MCF 10A (cell line): ENCODE measurements around the gene CLSTN2. TPM values are rescaled to one million over a fixed set of nuclear protein-coding genes. Genes with fewer than 3 reads are reported as not detected.

ENCODE experiments used
- BruUV-seq: library from RNA; stranded (reverse); fragments of 400-500 nt; replicated peaks from 2 replicates; lab custom pipeline; 2021; lab: Mats Ljungman, UMichigan
- CTCF ChIA-PET: fragments of 300-600 bp; sonication (Branson Sonifier 250); formaldehyde crosslinking; extraction: SDS; loops from one replicate; lab custom pipeline; 2021; ENCODE audit warnings: antibody characterized with exemption, inconsistent platforms; lab: Yijun Ruan, JAX
- POLR2A ChIA-PET: fragments of 300-600, 350-650 bp; sonication (Branson Sonifier 250); formaldehyde crosslinking; extraction: SDS; loops from one replicate; lab custom pipeline; 2020; ENCODE audit warnings: antibody characterized with exemption, inconsistent platforms; lab: Yijun Ruan, JAX
- DNase-seq: peaks from one replicate; pipeline ENCODE4 v3.0.0-alpha.2; 2018; ENCODE audit not compliant: unreplicated experiment
- H3K27ac Mint-ChIP-seq: one replicate; pipeline ENCODE4 v1.8.0; 2022; ENCODE audit warnings: mild to moderate bottlenecking, low read depth, mixed read lengths; ENCODE audit not compliant: unreplicated experiment
- H3K27me3 Mint-ChIP-seq: one replicate; pipeline ENCODE4 v1.8.0; 2022; ENCODE audit warnings: mixed read lengths; ENCODE audit not compliant: insufficient read depth, unreplicated experiment
- H3K36me3 Mint-ChIP-seq: one replicate; pipeline ENCODE4 v1.8.0; 2022; ENCODE audit warnings: mild to moderate bottlenecking, moderate library complexity, mixed read lengths; ENCODE audit not compliant: insufficient read depth, unreplicated experiment
- H3K4me1 Mint-ChIP-seq: one replicate; pipeline ENCODE4 v1.8.0; 2022; ENCODE audit warnings: mixed read lengths; ENCODE audit not compliant: insufficient read depth, unreplicated experiment
- H3K4me3 Mint-ChIP-seq: one replicate; pipeline ENCODE4 v1.8.0; 2022; ENCODE audit warnings: mild to moderate bottlenecking, moderate library complexity, mixed read lengths; ENCODE audit not compliant: unreplicated experiment
- H3K9me3 Mint-ChIP-seq: one replicate; pipeline ENCODE4 v1.8.0; 2022; ENCODE audit warnings: mixed read lengths; ENCODE audit not compliant: unreplicated experiment
- CTCF ChIP-seq: fragments of 200-600 bp; IDR thresholded peaks from one replicate; pipeline ENCODE4 v1.8.0; 2022; ENCODE audit warnings: antibody characterized with exemption, mild to moderate bottlenecking; ENCODE audit not compliant: unreplicated experiment
- intact Hi-C: fragments of 100-400 bp; cut with micrococcal nuclease; formaldehyde crosslinking; loops from 2 replicates; pipeline ENCODE4 v1.14.1; 2022
- total RNA-seq: library from RNA; stranded (reverse); gene quantifications from 2 replicates; pipeline ENCODE4 v1.2.3, GENCODE V29; 2022

Gene CLSTN2
- total RNA-seq, 1 experiment from 2014 or later, result not detected

DNA sequence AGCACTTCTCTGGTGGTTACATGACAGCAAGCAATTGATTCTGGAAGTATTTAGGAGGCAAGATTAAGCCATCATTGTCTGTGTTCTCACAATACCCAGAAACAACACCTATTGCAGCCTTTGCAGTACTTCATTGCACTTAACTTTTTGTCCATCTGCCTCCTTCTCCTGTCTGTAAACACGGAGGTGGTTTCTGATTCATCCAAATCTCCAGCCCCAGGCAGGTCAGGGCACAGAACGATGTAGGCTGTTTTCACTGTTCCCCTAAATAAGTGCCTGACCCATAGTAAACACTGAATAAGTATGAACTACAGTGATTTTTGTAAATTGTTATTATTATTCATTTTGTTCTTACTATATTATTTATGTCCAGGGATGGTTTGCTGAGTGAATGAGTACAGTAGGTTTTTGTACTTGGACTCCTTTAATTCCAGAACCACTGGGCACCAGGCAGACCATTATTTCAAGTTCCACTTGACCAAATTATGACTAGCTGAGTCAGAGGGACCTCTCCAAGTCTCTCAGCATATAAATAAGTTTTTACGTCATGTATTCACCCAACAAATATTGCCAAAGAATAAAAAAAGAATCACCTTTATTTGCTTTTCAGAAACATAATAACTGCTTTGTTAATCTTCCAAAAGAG, 459.6 kb downstream of the CLSTN2 start:
- ChIA-PET POLR2A (interaction anchor here (0.6 to 1.3 kb wide), 4 partner anchors 11 to 120 kb away, joined by 3 to 5 read pairs (median 4); no protein-coding TSS in a partner anchor), CTCF (interaction anchor here (0.6 kb wide), 1 partner anchor 459 kb away, joined by 3 read pairs; the partner anchor contains the start of gene CLSTN2)
- peaks cover 7% of the 10 kb centered on the region for H3K4me1 Mint-ChIP-seq
- no peaks in the 10 kb centered on the region for H3K36me3 Mint-ChIP-seq
- no peaks in the 10 kb centered on the region for H3K27me3 Mint-ChIP-seq
- no peaks in the 10 kb centered on the region for H3K9me3 Mint-ChIP-seq
- no TSS peak for BruUV-seq
- intact Hi-C loops, result no loop called here
- TF ChIP-seq CTCF, result no peak
- no peak overlapping the region for H3K27ac Mint-ChIP-seq
- DNase-seq, result no peak
- H3K4me3 Mint-ChIP-seq, result no peak overlapping the region

GRCh38 chr3:140395134-140396075, 460.4 kb downstream of the CLSTN2 start:
- Mint-ChIP-seq H3K9me3 (no peaks in the 10 kb centered on the region), H3K36me3 (no peaks in the 10 kb centered on the region), H3K27ac (no peak overlapping the region), H3K4me3 (no peak overlapping the region), H3K27me3 (no peaks in the 10 kb centered on the region), H3K4me1 (peaks cover 7% of the 10 kb centered on the region)
- no peak for DNase-seq
- intact Hi-C loops, result no loop called here
- TF ChIP-seq CTCF, result no peak
- POLR2A ChIA-PET, result interaction anchor here (0.6 to 1.3 kb wide), 5 partner anchors 11 to 120 kb away, joined by 3 to 5 read pairs (median 3); no protein-coding TSS in a partner anchor
- BruUV-seq, result no TSS peak
- CTCF ChIA-PET, result interaction anchor here (0.6 kb wide), 1 partner anchor 460 kb away, joined by 3 read pairs; the partner anchor contains the start of gene CLSTN2

DNA sequence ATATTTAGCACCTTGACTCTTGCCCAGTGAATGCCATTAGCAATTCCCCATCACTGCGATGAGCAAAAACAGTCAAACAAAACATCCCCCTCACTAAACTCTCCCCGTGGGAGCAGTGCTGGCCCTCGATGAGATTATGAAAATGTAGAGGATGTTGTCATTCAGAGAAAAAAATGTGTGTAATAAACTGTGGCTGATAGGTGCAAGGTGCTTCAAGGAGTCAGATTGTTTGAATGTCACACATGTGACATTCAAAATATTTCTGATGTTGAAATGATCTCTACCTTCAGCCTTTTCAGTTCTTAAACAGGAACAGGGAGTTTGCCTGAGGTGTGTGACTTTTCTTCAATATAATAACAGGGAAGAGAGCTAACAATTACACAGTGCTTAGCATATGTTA, 461.1 kb downstream of the CLSTN2 start:
- ChIA-PET POLR2A (interaction anchor here (0.7 kb wide), 1 partner anchor 21 kb away, joined by 3 read pairs; no protein-coding TSS in a partner anchor), CTCF (no interaction called here)
- intact Hi-C loops, result no loop called here
- Mint-ChIP-seq H3K27me3 (no peaks in the 10 kb centered on the region), H3K36me3 (no peaks in the 10 kb centered on the region), H3K9me3 (no peaks in the 10 kb centered on the region), H3K27ac (no peak overlapping the region), H3K4me3 (no peak overlapping the region), H3K4me1 (peaks cover 7% of the 10 kb centered on the region)
- no peak for DNase-seq
- no peak for TF ChIP-seq CTCF
- no TSS peak for BruUV-seq

DNA sequence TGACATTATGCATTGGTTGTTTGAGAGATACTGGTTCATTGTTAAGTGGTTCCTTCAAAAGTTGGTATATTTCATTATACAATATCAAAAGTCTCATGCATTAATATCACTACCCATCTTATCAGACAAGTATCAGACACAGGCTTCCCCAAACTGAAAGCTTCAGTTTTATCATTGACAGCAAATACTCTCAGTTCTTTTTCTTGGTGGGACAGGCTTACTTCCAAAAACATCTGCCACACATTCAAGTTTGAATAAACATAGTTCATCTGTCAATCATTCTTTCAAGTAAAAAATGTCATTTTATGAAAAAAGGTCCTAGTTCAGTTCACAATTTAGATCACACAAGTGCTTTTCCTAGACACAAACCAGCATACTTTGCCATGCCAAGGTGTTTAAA, 462.9 kb downstream of the CLSTN2 start:
- no peaks in the 10 kb centered on the region for H3K36me3 Mint-ChIP-seq
- no peak for DNase-seq
- H3K4me1 Mint-ChIP-seq, result peaks cover 7% of the 10 kb centered on the region
- intact Hi-C loops, result no loop called here
- H3K4me3 Mint-ChIP-seq, result no peak overlapping the region
- no peak overlapping the region for H3K27ac Mint-ChIP-seq
- no peaks in the 10 kb centered on the region for H3K9me3 Mint-ChIP-seq
- no TSS peak for BruUV-seq
- no peaks in the 10 kb centered on the region for H3K27me3 Mint-ChIP-seq
- ChIA-PET CTCF (no interaction called here), POLR2A (no interaction called here)
- no peak for TF ChIP-seq CTCF
